ENCODE results near the gene TCOF1.

DNA sequence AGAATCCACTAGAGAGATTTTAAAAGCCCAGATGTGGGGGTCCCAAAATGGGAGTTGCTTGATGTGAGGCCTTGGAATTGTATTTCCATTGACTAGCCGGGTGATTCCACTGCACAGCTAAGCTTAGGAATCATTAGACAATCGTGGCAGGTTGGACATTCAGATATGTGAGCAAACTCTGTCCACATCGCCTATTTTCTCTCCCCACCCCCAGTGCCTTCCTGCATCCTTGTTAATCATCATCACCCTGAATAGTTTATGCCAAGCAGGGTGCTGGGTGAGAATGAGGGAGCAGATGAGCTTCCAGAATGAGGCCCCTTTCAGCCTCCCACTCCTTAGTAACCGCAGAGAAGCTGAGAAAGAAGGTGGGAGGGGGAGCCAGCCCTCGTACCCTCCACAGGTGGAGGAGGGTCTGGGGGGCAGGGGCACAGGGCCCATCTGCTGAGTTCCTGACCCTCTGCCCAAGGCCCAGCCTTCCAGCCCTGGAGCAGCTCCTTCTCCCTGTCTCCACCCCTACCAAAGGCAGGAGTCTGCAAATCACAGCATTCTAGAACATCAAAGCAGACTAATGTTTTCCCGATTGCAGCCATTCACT, 7.7 kb upstream of the TCOF1 start:
- TF ChIP-seq POLR2AphosphoS5 (IDR thresholded peaks at IDR 0.05; ENCODE audit: low read depth, low read length), result no peak
- no peak for TF ChIP-seq POLR2A (IDR thresholded peaks at IDR 0.05; ENCODE audit: low read depth, low read length)
- no peak for TF ChIP-seq POU2F2 (IDR thresholded peaks at IDR 0.05; ENCODE audit: low read depth, low read length)
- no peak for TF ChIP-seq SPI1 (IDR thresholded peaks at IDR 0.05; ENCODE audit: low read depth, low read length)
- TF ChIP-seq TAF1 (IDR thresholded peaks at IDR 0.05; ENCODE audit: low read depth, low read length), result no peak

Data from GM12891 (cell line).